K562 (cell line): ENCODE data around the gene SETSIP. TPM values are rescaled to one million over a fixed set of nuclear protein-coding genes. Genes with fewer than 3 reads are reported as not detected.

ENCODE experiments used
- ATAC-seq: fragments of 200-7000 bp; cut with Tn5 transposase; 3 replicates; pipeline ENCODE4 v1.9.1; 2020; ENCODE audit warnings: moderate library complexity
- BruUV-seq: library from RNA; stranded (reverse); fragments of 400-500 nt; replicated peaks from 2 replicates; lab custom pipeline; 2021; lab: Mats Ljungman, UMichigan
- CTCF ChIA-PET: fragments of 300-600 bp; formaldehyde crosslinking; extraction: SDS; loops from one replicate; lab custom pipeline; 2021; ENCODE audit warnings: low intra/inter-chr PET ratio; lab: Yijun Ruan, JAX
- POLR2A ChIA-PET: fragments of 300-600, 350-650 bp; sonication (Branson Sonifier 250); formaldehyde crosslinking; extraction: SDS; loops from one replicate; lab custom pipeline; 2021; ENCODE audit warnings: antibody characterized with exemption, inconsistent platforms; lab: Yijun Ruan, JAX
- DNase-seq, 4 experiments: peaks; one replicate each; pipeline versions ENCODE4 v3.0.0 to v3.0.0-alpha.2; 2011 to 2018; ENCODE audit warnings: low spot score in 3 of 4, mixed read lengths in 3 of 4; ENCODE audit errors: extremely low read depth in 1 of 4
- FAIRE-seq: peaks from 2 replicates; lab custom pipeline; 2011; peaks lifted over from hg19 to GRCh38; lab: Jason Lieb, UNC
- H2AFZ ChIP-seq: 2 replicates; pipeline ENCODE4 v1.6.0; 2011; ENCODE audit warnings: low read depth, low read length, control low read depth, inconsistent platforms
- H3K27ac ChIP-seq: fragments of 200-600 bp; 3 replicates; pipeline ENCODE4 v1.8.0; 2011; ENCODE audit warnings: low read depth, mild to moderate bottlenecking, control low read depth, inconsistent platforms, low read length, moderate library complexity, mixed read lengths; ENCODE audit errors: extremely low read depth
- H3K27me3 ChIP-seq, 2 experiments: fragments of 300-600 bp in 1 of 2; 2 replicates in 1 of 2; 3 replicates in 1 of 2; pipeline versions ENCODE4 v1.6.0 to v1.8.0; 2011; ENCODE audit warnings: inconsistent platforms in 2 of 2, low read length in 2 of 2, mild to moderate bottlenecking in 1 of 2, mixed read lengths in 1 of 2, moderate library complexity in 1 of 2; ENCODE audit not compliant: control insufficient read depth in 2 of 2, insufficient read depth in 2 of 2
- H3K36me3 ChIP-seq: fragments of 300-600 bp; 3 replicates; pipeline ENCODE4 v1.8.0; 2011; ENCODE audit warnings: mild to moderate bottlenecking, low read length, inconsistent platforms; ENCODE audit not compliant: control insufficient read depth, insufficient read depth
- H3K4me1 ChIP-seq, 2 experiments: fragments of 200-600 bp in 1 of 2; replicated peaks in 1 of 2; 2 replicates in 1 of 2; 3 replicates in 1 of 2; pipeline versions ENCODE4 v1.5.1 to v1.8.0; 2011; ENCODE audit warnings: inconsistent platforms in 2 of 2, low read length in 2 of 2, mild to moderate bottlenecking in 1 of 2, mixed read lengths in 1 of 2, moderate library complexity in 1 of 2; ENCODE audit not compliant: control insufficient read depth in 2 of 2, insufficient read depth in 2 of 2
- H3K4me2 ChIP-seq: 2 replicates; pipeline ENCODE4 v1.6.1; 2011; ENCODE audit warnings: low read length, control low read depth, inconsistent platforms, mixed read lengths; ENCODE audit not compliant: insufficient read depth
- H3K4me3 ChIP-seq: fragments of 200-600 bp; sonication (generic), shearing (Covaris generic); 2 replicates; pipeline ENCODE4 v1.5.1; 2016; ENCODE audit warnings: control low read depth, inconsistent platforms
- H3K79me2 ChIP-seq: fragments of 200-600 bp; 3 replicates; pipeline ENCODE4 v1.8.0; 2011; ENCODE audit warnings: low read length, inconsistent platforms; ENCODE audit not compliant: control insufficient read depth, insufficient read depth
- H3K9ac ChIP-seq, 2 experiments: 2 replicates each; pipeline versions ENCODE4 v1.6.0 to v1.6.1; 2011; ENCODE audit warnings: low read depth in 2 of 2, low read length in 2 of 2, control low read depth in 1 of 2, inconsistent platforms in 1 of 2, mild to moderate bottlenecking in 1 of 2, mixed read lengths in 1 of 2; ENCODE audit not compliant: insufficient read depth in 1 of 2
- H3K9me1 ChIP-seq: one replicate; pipeline ENCODE4 v1.6.0; 2011; ENCODE audit warnings: inconsistent platforms, mild to moderate bottlenecking, low read length, moderate library complexity; ENCODE audit not compliant: control insufficient read depth, insufficient read depth
- H3K9me3 ChIP-seq: replicated peaks from 2 replicates; pipeline ENCODE4 v1.5.1; 2011; ENCODE audit warnings: low read depth, low read length, inconsistent platforms; ENCODE audit not compliant: control insufficient read depth, insufficient read depth
- H4K20me1 ChIP-seq: replicated peaks from 2 replicates; pipeline ENCODE4 v1.6.1; 2011; ENCODE audit warnings: low read length, inconsistent platforms, mixed read lengths; ENCODE audit not compliant: control insufficient read depth, insufficient read depth
- CEBPG ChIP-seq, 3 experiments: fragments of 200-800 bp in 1 of 3; sonication (Bioruptor generic) in 1 of 3; sonication (generic) in 1 of 3; formaldehyde crosslinking in 1 of 3; IDR thresholded peaks in 2 of 3; conservative IDR thresholded peaks in 1 of 3; 2 replicates each; pipeline versions ENCODE4 v1.6.1 to v1.8.0; 2016 to 2022; ENCODE audit warnings: missing compliant biosample characterization in 2 of 3, missing genetic modification characterization in 2 of 3, mild to moderate bottlenecking in 1 of 3, missing genetic modification reagents in 1 of 3
- HBP1 ChIP-seq: fragments of 450-650 bp; formaldehyde crosslinking; IDR thresholded peaks from 2 replicates; pipeline ENCODE4 v1.4.0; 2022; ENCODE audit warnings: missing genetic modification characterization
- HIVEP1 ChIP-seq: fragments of 250-450 bp; sonication (Bioruptor Pico); IDR thresholded peaks from 2 replicates; pipeline ENCODE4 v1.4.0; 2020; ENCODE audit warnings: mild to moderate bottlenecking
- MAFG ChIP-seq: fragments of 450-650 bp; conservative IDR thresholded peaks from 2 replicates; pipeline ENCODE4 v1.6.1; 2016; ENCODE audit warnings: missing genetic modification characterization, missing compliant biosample characterization
- NFE2 ChIP-seq: IDR thresholded peaks from 2 replicates; pipeline ENCODE4 v1.6.1; 2014; ENCODE audit warnings: antibody characterized with exemption, low read depth
- PTBP1 ChIP-seq: fragments of 200-400 bp; formaldehyde crosslinking; IDR thresholded peaks from 2 replicates; pipeline ENCODE4 v1.6.1; 2017; ENCODE audit warnings: low read depth, low read length
- SRF ChIP-seq, 2 experiments: fragments of 250-450, 450-650 bp in 1 of 2; sonication (Bioruptor Pico) in 1 of 2; sonication (generic) in 1 of 2; formaldehyde crosslinking; IDR thresholded peaks; 2 replicates each; pipeline versions ENCODE4 v1.5.0 to v1.5.1; 2020 to 2022; ENCODE audit warnings: mild to moderate bottlenecking in 1 of 2, missing genetic modification reagents in 1 of 2
- TRIM24 ChIP-seq, 2 experiments: fragments of 450-650 bp; IDR thresholded peaks; 2 replicates each; pipeline ENCODE4 v1.6.1; 2016
- ZNF124 ChIP-seq: sonication (generic); formaldehyde crosslinking; IDR thresholded peaks from 2 replicates; pipeline ENCODE4 v1.8.1; 2022; ENCODE audit warnings: missing genetic modification reagents
- ZNF384 ChIP-seq: IDR thresholded peaks from 2 replicates; pipeline ENCODE4 v1.6.1; 2012; ENCODE audit warnings: low read depth, low read length, improper control_type of control experiment
- WGBS: fragments of 100-300 bp; shearing (Covaris generic); methylation state at CpG from one replicate; pipeline ENCODE4 v1.1.6; 2016; ENCODE audit warnings: low coverage, mixed read lengths; ENCODE audit not compliant: insufficient coverage; ENCODE audit errors: missing lambda C conversion rate; 5-methylcytosine and 5-hydroxymethylcytosine counted together
- in situ Hi-C: fragments of 300-500 bp; cut with MboI; formaldehyde crosslinking; loops from 4 replicates; pipeline ENCODE4 v1.15.0; 2018; ENCODE audit warnings: inconsistent platforms, mixed read lengths
- intact Hi-C: fragments of 100-400 bp; cut with micrococcal nuclease; formaldehyde crosslinking; loops from 2 replicates; pipeline ENCODE4 v1.14.2; 2022
- polyA plus RNA-seq, 8 experiments: library from polyadenylated mRNA; depleted of rRNA in 4 of 8; stranded (reverse) in 5 of 8; unstranded in 3 of 8; fragments of >200 nt; fragmentation: Nextera tagmentation in 2 of 8; fragmentation: Illumina TruSeq in 1 of 8; extraction: Ambion mirVana in 2 of 8; extraction: Trizol in 1 of 8; gene quantifications; 2 replicates each; pipeline versions ENCODE4 v1.2.1 to v1.2.3, GENCODE V29; 2011 to 2014; ENCODE audit warnings: inconsistent platforms in 1 of 8, missing spikeins in 1 of 8
- total RNA-seq, 7 experiments: library from RNA; depleted of rRNA in 6 of 7; stranded (reverse); fragments of >200 nt in 6 of 7; fragmentation: Illumina TruSeq in 2 of 7; extraction: Trizol in 2 of 7; gene quantifications; 2 replicates each; pipeline versions ENCODE4 v1.2.1 to v1.2.3, GENCODE V29; 2011 to 2021; ENCODE audit warnings: low replicate concordance in 1 of 7

The SETSIP gene
- total and polyA plus RNA-seq, 9 of the 15 experiments (the other 6 are each of a cell fraction or from before 2014, with no cell fraction given), result 0.22 to 0.43 TPM; not detected in 7

GRCh38 chr1:92105546-92106081, 30.4 kb upstream of the SETSIP start:
- Histone ChIP-seq H3K4me2 (no peak overlapping the region), H4K20me1 (no peaks in the 10 kb centered on the region), H2AFZ (no peak overlapping the region), H3K4me1 (no peaks in the 10 kb centered on the region), H3K36me3 (no peaks in the 10 kb centered on the region), H3K27me3 (no peaks in the 10 kb centered on the region), H3K79me2 (no peaks in the 10 kb centered on the region), H3K9me1 (no peaks in the 10 kb centered on the region), H3K27ac (no peak overlapping the region), H3K4me3 (no peak overlapping the region), H3K9me3 (no peaks in the 10 kb centered on the region), H3K9ac (no peak overlapping the region)
- CTCF ChIA-PET, result no interaction called here
- no TSS peak for BruUV-seq
- in situ Hi-C loops, result no loop called here
- FAIRE-seq (no peak), ATAC-seq (peak; percentile 41; the same call in 1 of the 3 replicates), DNase-seq (no peak)
- POLR2A ChIA-PET, result interaction anchor here (0.6 to 1.6 kb wide), 2 partner anchors 25 to 1158 kb away, joined by 3 read pairs; no protein-coding TSS in a partner anchor
- 33% methylated on average over 3 of the region's 3 CpGs for WGBS
- intact Hi-C loops, result no loop called here
- TF ChIP-seq SRF (CRISPR knock-in tag; IDR thresholded peaks at IDR 0.05) (peak; percentile 42 to 93; a peak in 3 of 4 replicates), PTBP1 (no peak)

- no peak overlapping the region for H2AFZ ChIP-seq
- ChIA-PET POLR2A (interaction anchor here (0.6 to 0.9 kb wide), 2 partner anchors 16 to 894 kb away, joined by 3 read pairs; partner anchors contain the start of gene BTBD8), CTCF (no interaction called here)
- in situ Hi-C loops (no loop called here), intact Hi-C loops (no loop called here)
- H3K9me1 ChIP-seq, result no peaks in the 10 kb centered on the region
- no peaks in the 10 kb centered on the region for H3K9me3 ChIP-seq
- no peak overlapping the region for H3K4me2 ChIP-seq
- H3K27me3 ChIP-seq, result no peaks in the 10 kb centered on the region
- FAIRE-seq (no peak), ATAC-seq (no peak), DNase-seq (no peak)
- H3K9ac ChIP-seq, result no peak overlapping the region
- no peaks in the 10 kb centered on the region for H4K20me1 ChIP-seq
- no peaks in the 10 kb centered on the region for H3K4me1 ChIP-seq
- H3K79me2 ChIP-seq, result no peaks in the 10 kb centered on the region
- H3K36me3 ChIP-seq, result no peaks in the 10 kb centered on the region
- no peak overlapping the region for H3K27ac ChIP-seq
- no peak for TF ChIP-seq HBP1
- TF ChIP-seq ZNF124 (CRISPR knock-in tag), result no peak
- TF ChIP-seq HIVEP1 (CRISPR knock-in tag), result no peak
- TF ChIP-seq TRIM24 (IDR thresholded peaks at IDR 0.05), result peak; percentile 35 to 44; a peak in 2 of 4 replicates
- peak; percentile 30 for TF ChIP-seq MAFG
- TF ChIP-seq ZNF384, result peak; percentile 48; the same call in 1 of the 2 replicates
- no peak for TF ChIP-seq CEBPG (CRISPR knock-in tag; IDR thresholded peaks at IDR 0.05)
- peak in 1 of 2 experiments; percentile 80; a peak in 2 of 4 replicates for TF ChIP-seq CEBPG (tag; conservative IDR thresholded peaks at IDR 0.05 in 1 of 2, IDR thresholded peaks at IDR 0.05 in 1 of 2)
- TF ChIP-seq NFE2, result peak; percentile 46
- no peak overlapping the region for H3K4me3 ChIP-seq
- no TSS peak for BruUV-seq
Measured at GRCh38 chr1:92096317-92096716, 21.1 kb upstream of the SETSIP start.
